GM21723 (cell line): ENCODE measurements around the gene CCDC88C.

ENCODE experiments used
- ATAC-seq: cut with Tn5 transposase; IDR thresholded peaks from one replicate; pipeline ENCODE4 v1.9.1; 2021; ENCODE audit warnings: mild to moderate bottlenecking, moderate library complexity; ENCODE audit not compliant: unreplicated experiment

The CCDC88C gene

DNA sequence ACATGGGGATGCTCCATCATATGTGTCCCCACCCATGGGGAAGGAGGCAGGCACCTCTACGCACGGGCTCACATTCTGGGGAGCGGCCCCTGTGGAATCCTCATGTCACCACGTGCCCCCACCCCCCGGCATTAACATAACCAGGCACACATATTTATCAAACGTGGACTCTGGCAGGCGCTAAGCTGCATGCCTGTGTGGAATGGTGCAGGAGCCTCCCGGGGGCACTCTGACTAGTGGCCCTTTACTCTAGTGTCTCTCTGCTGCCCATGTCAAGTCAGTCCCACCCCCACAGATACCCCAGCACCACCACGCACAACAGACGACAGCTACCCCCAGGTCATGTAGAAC, 66.1 kb downstream of the CCDC88C start:
- ATAC-seq, result no peak

GRCh38 chr14:91350813-91351511, 66.7 kb downstream of the CCDC88C start:
- peak; percentile 65 for ATAC-seq

DNA sequence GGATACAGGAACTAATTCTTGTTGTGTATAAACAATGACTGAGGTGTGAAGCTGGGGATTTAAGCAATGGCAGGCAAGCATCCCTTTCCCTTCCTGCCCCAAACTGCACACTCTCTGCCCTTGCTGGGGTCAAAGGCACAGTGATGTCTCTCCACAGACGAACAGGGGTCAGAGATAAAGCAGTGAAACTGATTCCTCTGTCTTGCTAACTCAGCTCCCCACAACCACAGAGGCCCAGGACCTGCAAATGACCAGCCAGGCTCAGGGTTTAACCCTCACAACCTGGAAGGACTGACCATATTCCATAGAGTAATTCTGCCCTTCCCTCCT, 67.2 kb downstream of the CCDC88C start:
- peak; percentile 7 for ATAC-seq

- ATAC-seq, result peak; percentile 70
These were observed 68.0 kb downstream of the CCDC88C start for GRCh38 chr14:91349481-91350074.

DNA sequence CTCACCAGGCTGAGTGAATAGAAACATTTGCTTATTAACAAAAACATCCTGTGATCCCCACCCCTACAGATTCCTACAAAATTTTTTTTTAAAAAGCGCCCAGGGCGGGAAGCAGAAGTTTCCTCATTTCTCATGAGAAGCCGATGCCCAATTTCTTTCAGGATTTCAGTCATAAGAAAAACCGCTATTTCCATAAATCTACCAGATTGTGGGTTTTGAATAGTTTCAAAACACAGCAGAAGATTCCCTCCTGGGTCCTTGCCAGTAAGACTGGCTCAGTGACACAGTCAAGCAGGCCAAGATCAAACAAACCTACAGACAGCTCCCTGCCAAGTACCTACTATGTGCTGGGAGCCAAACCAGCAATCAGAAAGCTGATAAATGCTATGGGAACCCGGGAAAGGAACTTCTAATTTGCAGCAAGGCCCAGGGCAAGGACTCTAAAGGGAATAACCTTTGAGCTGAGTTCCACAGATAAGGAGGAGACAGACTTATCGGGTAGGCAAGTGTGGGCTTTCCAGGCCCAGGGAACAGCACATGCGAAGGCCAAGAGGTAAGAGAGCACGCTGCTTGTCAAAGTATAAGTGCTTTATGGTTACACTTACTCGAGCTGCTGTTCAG, 68.7 kb downstream of the CCDC88C start:
- ATAC-seq, result peak; percentile 9

GRCh38 chr14:91346838-91347173, 70.8 kb downstream of the CCDC88C start:
- no peak for ATAC-seq

- ATAC-seq, result no peak
These were observed 73.5 kb downstream of the CCDC88C start for GRCh38 chr14:91344096-91344495.

DNA sequence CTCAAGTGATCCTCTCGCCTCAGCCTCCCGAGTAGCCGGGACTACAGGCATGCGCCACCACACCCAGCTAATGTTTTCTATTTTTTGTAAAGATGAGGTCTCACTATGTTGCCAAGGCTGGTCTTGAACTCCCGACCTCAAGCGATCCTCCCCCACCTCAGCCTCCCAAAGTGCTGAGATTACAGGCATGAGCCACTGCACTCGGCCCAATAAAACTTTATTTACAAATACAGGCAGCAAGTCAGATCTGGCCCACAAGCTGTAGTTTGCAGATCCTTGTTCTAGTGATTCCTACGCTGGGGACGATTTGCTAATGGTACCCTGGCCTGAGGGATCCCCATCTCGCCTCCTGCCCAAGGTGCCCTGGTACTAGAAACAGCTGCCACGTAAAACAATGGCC, 74.6 kb downstream of the CCDC88C start:
- ATAC-seq, result no peak

DNA sequence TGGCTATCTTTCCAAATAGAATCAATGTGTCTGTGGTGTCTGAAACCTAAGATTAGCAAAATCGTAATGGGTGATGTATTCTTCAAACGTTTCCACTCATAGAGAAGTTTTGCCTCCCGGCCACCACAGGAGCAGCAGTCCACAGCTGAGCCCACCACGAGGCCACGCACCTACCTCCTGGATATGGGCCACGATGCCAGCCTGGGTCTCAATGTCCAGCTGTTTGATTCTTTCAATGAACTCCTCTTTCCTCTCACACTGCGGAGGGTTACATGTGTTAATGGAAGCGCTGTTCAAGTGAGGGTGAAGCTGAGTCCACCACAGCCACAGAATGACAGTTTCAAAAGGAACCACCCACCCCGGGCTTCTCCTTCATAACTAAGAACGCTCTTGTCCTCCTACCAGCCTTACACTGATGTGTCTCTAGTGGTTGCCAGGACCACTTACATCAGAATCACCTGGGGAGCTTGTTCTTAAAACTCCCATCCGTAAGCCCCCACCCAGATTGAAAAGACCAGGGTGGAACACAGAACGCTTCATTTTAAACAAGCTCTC, 75.3 kb downstream of the CCDC88C start:
- no peak for ATAC-seq

GRCh38 chr14:91341751-91342154, 75.9 kb downstream of the CCDC88C start:
- ATAC-seq, result no peak

GRCh38 chr14:91341334-91341733, 76.3 kb downstream of the CCDC88C start:
- ATAC-seq, result no peak

DNA sequence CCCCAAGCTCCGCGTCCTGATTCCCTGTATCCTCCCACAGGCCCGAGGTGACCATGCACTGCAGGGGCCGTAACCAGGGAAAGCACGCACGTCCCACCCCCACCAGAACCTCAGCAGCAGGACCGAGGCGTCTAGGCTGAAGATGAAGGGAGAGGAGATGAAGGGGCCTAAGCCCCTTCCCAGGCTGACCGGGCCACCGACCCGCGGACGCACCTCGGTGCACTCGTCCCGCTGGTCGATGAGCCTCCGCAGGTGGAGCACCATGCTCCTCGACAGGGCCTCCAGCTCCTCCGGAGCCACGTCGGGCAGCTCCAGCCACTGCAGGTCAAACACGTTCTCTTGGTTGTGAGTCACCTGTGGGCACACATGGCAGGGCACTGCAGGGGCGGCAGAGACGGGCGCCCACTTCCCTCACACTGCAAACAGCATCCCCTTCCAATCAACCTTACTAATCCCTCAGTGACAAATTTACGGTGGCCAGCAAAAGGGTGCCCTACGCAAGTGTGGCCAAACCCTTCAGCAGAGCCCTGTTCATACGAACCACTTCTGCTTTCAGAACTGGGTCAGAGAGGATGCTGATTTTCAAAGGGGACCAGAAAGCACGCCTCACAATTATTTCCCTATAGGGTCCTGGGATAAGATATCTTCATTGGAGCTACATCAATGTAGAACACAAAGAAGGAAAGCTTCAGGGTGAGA, 77.8 kb downstream of the CCDC88C start:
- ATAC-seq, result no peak

- no peak for ATAC-seq
These were observed 78.5 kb downstream of the CCDC88C start for GRCh38 chr14:91339076-91339475.

- ATAC-seq, result no peak
These were observed 79.2 kb downstream of the CCDC88C start for GRCh38 chr14:91338379-91338778.

GRCh38 chr14:91337699-91338335, 79.8 kb downstream of the CCDC88C start:
- no peak for ATAC-seq

DNA sequence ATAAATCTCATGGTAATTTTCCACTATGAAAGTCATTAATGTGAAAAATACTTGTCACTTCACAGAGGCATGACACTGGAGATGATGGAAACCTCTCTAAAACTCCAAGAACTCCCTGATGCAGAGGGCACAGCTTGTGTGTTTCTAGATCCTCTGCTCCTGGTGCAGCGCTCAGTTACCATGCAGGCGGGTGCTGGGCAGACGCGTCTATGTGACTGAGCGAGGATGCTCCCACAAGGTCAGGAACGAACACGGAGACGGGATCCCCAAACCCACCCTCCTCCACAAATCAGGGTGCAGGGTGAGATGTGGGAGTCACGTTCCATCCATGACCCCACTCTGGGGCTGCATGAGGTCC, 81.5 kb downstream of the CCDC88C start:
- no peak for ATAC-seq

DNA sequence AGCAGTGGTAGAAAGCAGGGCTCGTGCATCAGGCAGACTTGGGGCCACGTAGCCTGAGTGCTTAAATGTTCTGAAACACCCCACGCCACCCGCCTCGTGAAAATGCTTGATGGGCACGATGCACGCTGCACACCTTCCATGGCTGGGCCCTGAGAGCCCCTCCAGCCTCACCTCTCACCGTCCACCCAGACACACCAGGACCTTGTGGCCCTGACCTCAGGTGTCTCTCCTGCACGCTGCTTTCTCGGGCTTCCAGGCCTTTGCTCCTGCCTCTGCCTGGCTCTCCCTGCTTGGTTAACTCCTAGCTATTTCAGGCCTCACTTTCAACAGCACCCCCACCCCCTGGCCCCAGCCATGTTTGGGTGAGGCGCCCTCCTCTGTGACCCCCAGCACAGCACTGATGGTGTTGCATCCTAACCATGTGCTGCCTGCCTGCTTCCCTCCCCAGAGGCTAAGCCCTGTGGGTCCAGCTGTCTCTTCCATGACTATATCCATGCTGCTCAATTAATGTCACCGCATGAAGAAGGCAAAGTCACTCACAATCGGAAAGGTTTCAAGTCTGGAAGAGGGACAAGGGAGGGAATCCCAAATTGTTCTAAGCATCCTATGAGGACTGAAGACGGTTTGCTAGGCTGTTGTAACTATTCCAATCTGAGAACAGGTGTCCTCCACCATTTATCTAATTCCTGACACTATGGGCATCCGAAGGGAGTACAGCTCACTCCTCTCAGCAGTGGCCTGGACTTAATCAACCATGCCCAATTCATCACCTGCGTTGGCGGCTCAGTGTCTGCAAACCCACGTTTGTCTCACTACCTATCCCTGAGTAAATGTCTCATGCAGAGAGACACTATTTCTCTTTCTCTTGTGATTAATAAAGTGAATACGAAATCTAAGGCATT, 82.2 kb downstream of the CCDC88C start:
- ATAC-seq, result no peak

DNA sequence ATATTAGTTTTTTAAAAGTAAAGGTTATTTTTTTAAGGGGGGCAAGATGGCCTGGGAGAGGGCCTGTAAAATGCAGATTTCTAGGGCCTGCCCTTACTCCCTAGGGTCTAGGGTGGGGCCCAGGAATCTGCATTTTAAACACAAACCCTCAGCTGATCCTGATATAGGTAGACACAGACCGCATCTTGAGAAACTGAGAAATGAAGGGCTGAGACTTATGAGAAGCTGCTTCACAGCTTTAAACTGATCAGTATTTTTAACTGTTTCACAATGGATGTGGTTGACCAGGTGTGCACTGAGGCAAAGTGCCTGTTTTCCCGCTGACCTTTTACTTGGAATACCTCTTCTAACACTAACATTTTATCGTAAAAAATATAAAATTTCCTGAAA, 84.0 kb downstream of the CCDC88C start:
- ATAC-seq, result peak; percentile 79

- ATAC-seq, result no peak
These were observed 84.5 kb downstream of the CCDC88C start for GRCh38 chr14:91332986-91333649.
